AG04450 (cell line): ENCODE results near the gene DNAJB13. TPM values are rescaled to one million over a fixed set of nuclear protein-coding genes. Genes with fewer than 3 reads are reported as not detected.

Source experiments
- CTCF ChIA-PET: fragments of 300-600, 350-600 bp; formaldehyde crosslinking; extraction: SDS; loops from one replicate; lab custom pipeline; 2022; ENCODE audit warnings: antibody characterized with exemption, inconsistent platforms; lab: Charles Lee
- POLR2A ChIA-PET: fragments of 350-600 bp; formaldehyde crosslinking; extraction: SDS; loops from one replicate; lab custom pipeline; 2021; ENCODE audit warnings: antibody characterized with exemption, inconsistent platforms; lab: Yijun Ruan, JAX
- DNase-seq: peaks from one replicate; pipeline ENCODE4 v3.0.0-alpha.2; 2011; ENCODE audit warnings: low read depth, low spot score
- H3K27ac ChIP-seq: one replicate; pipeline ENCODE4 v1.5.1; 2012; ENCODE audit warnings: low read depth, low read length, control low read depth
- H3K27me3 ChIP-seq: one replicate; pipeline ENCODE4 v1.6.0; 2012; ENCODE audit warnings: low read length; ENCODE audit not compliant: control insufficient read depth, insufficient read depth
- H3K4me3 ChIP-seq: 2 replicates; pipeline ENCODE4 v1.5.1; 2011; ENCODE audit warnings: mild to moderate bottlenecking, low read depth, low read length, control low read depth
- H3K9me3 ChIP-seq: 2 replicates; pipeline ENCODE4 v1.5.1; 2012; ENCODE audit warnings: low read length; ENCODE audit not compliant: control insufficient read depth, insufficient read depth
- CTCF ChIP-seq: IDR thresholded peaks from 2 replicates; pipeline ENCODE4 v1.5.1; 2011; ENCODE audit warnings: low read depth, low read length, control low read depth, inconsistent platforms
- polyA plus RNA-seq: library from polyadenylated mRNA; depleted of rRNA; stranded (reverse); fragments of >200 nt; gene quantifications from 2 replicates; pipeline ENCODE4 v1.2.3, GENCODE V29; 2011

DNAJB13 gene
- polyA plus RNA-seq, 1 experiment: 0.11 TPM

- no peak overlapping the region for H3K4me3 ChIP-seq
- no peak overlapping the region for H3K27ac ChIP-seq
- no peaks in the 10 kb centered on the region for H3K27me3 ChIP-seq
- DNase-seq: no peak
- CTCF ChIA-PET: interaction anchor here (1.2 kb wide), 1 partner anchor 15 kb away, joined by 3 read pairs; no protein-coding TSS in a partner anchor
- TF ChIP-seq CTCF: no peak
- POLR2A ChIA-PET: no interaction called here
- no peaks in the 10 kb centered on the region for H3K9me3 ChIP-seq
Observed at GRCh38 chr11:73978576-73979086, 27.8 kb downstream of the DNAJB13 start.

GRCh38 chr11:73980001-73980961 is 29.5 kb downstream of the DNAJB13 start:
- CTCF ChIA-PET: interaction anchor here (1.8 kb wide), 1 partner anchor 17 kb away, joined by 10 read pairs; no protein-coding TSS in a partner anchor
- POLR2A ChIA-PET: interaction anchor here (0.5 kb wide), 1 partner anchor 47 kb away, joined by 8 read pairs; no protein-coding TSS in a partner anchor
- no peaks in the 10 kb centered on the region for H3K27me3 ChIP-seq
- no peak overlapping the region for H3K27ac ChIP-seq
- no peak for TF ChIP-seq CTCF
- no peak for DNase-seq
- no peak overlapping the region for H3K4me3 ChIP-seq
- H3K9me3 ChIP-seq: no peaks in the 10 kb centered on the region

- ChIA-PET CTCF (interaction anchor here (1.8 kb wide), 1 partner anchor 17 kb away, joined by 10 read pairs; no protein-coding TSS in a partner anchor), POLR2A (interaction anchor here (0.6 kb wide), 1 partner anchor 156 kb away, joined by 8 read pairs; no protein-coding TSS in a partner anchor)
- DNase-seq: no peak
- TF ChIP-seq CTCF: no peak
- H3K9me3 ChIP-seq: no peaks in the 10 kb centered on the region
- no peak overlapping the region for H3K4me3 ChIP-seq
- no peak overlapping the region for H3K27ac ChIP-seq
- H3K27me3 ChIP-seq: no peaks in the 10 kb centered on the region
Observed at GRCh38 chr11:73981051-73981805, 30.4 kb downstream of the DNAJB13 start.

GRCh38 chr11:73982595-73982989 is 31.8 kb downstream of the DNAJB13 start, which contains the start of gene UCP2:
Gene UCP2 (minus strand): TSS chr11:73982843. CDS start chr11:73978378, 4,465 bp downstream.
- CTCF ChIA-PET: interaction anchor here (1.1 kb wide), 1 partner anchor 19 kb away, joined by 4 read pairs; no protein-coding TSS in a partner anchor
- Histone ChIP-seq H3K27me3 (no peaks in the 10 kb centered on the region), H3K9me3 (no peaks in the 10 kb centered on the region), H3K4me3 (peak within 1 kb of the TSS; percentile 82), H3K27ac (peak within 1 kb of the TSS; percentile 83)
- TF ChIP-seq CTCF: no peak
- POLR2A ChIA-PET: interaction anchor here (0.6 to 0.9 kb wide), 3 partner anchors 114 to 265 kb away, joined by 3 to 5 read pairs (median 3); no protein-coding TSS in a partner anchor
- DNase-seq: peak; percentile 26
